NB4 (cell line): ENCODE measurements around the gene DGKB.

Experiments used
- CTCF ChIP-seq: IDR thresholded peaks from one replicate; pipeline ENCODE4 v1.5.1; 2012; ENCODE audit warnings: low read depth, low read length
- POLR2A ChIP-seq: IDR thresholded peaks from 2 replicates; pipeline ENCODE4 v1.6.1; 2011; ENCODE audit warnings: mild to moderate bottlenecking; ENCODE audit not compliant: insufficient read length; ENCODE audit errors: extremely low read depth

GRCh38 chr7:14144109-14144508 lies 758.4 kb downstream of the DGKB start:
- TF ChIP-seq POLR2A (no peak), CTCF (no peak)
